Measurements from ENCODE around the gene PNPLA8. TPM values are rescaled to one million over a fixed set of nuclear protein-coding genes. Genes with fewer than 3 reads are reported as not detected.
A peak's percentile ranks its signal among the peaks of the same experiment; 100 is the strongest.

Gene PNPLA8
- total RNA-seq, 1 donor from 2014 or later, result 4.4 TPM

GRCh38 chr7:108453320-108453719 is 72.6 kb downstream of the PNPLA8 start:
- intact Hi-C loops (cut with DNase I), result no loop called here
- Histone ChIP-seq H3K36me3 (no peaks in the 10 kb centered on the region), H3K27me3 (no peaks in the 10 kb centered on the region), H3K4me1 (peaks cover 3 to 11% of the 10 kb centered on the region in 2 donors), H3K4me3 (no peak overlapping the region), H3K27ac (no peak overlapping the region), H3K9me3 (no peaks in the 10 kb centered on the region)
- no peak for DNase-seq (ENCODE audit: low spot score in 2 of 2)
- TF ChIP-seq CTCF (IDR thresholded peaks at IDR 0.05), result no peak

- Histone ChIP-seq H3K4me1 (peaks cover 3 to 11% of the 10 kb centered on the region in 2 donors), H3K9me3 (no peaks in the 10 kb centered on the region), H3K27ac (no peak overlapping the region), H3K4me3 (no peak overlapping the region), H3K36me3 (no peaks in the 10 kb centered on the region), H3K27me3 (no peaks in the 10 kb centered on the region)
- TF ChIP-seq CTCF (IDR thresholded peaks at IDR 0.05), result peak in 1 of 3 experiments; percentile 23
- intact Hi-C loops (cut with DNase I), result no loop called here
- DNase-seq (ENCODE audit: low spot score in 2 of 2), result no peak
Measured at GRCh38 chr7:108452707-108453106, 73.2 kb downstream of the PNPLA8 start.

- Histone ChIP-seq H3K4me3 (no peak overlapping the region), H3K4me1 (peaks cover 3 to 11% of the 10 kb centered on the region in 2 donors), H3K27me3 (no peaks in the 10 kb centered on the region), H3K36me3 (no peaks in the 10 kb centered on the region), H3K9me3 (no peaks in the 10 kb centered on the region), H3K27ac (no peak overlapping the region)
- intact Hi-C loops (cut with DNase I), result no loop called here
- no peak for DNase-seq (ENCODE audit: low spot score in 2 of 2)
- TF ChIP-seq CTCF (IDR thresholded peaks at IDR 0.05), result no peak
Measured at GRCh38 chr7:108451296-108451848, 74.6 kb downstream of the PNPLA8 start.

- intact Hi-C loops (cut with DNase I), result no loop called here
Measured at GRCh38 chr7:108450160-108450559, 75.8 kb downstream of the PNPLA8 start.

GRCh38 chr7:108449521-108449920 is 76.4 kb downstream of the PNPLA8 start:
- H3K4me1 ChIP-seq, result no peaks in the 10 kb centered on the region
- intact Hi-C loops (cut with DNase I), result no loop called here
- no peaks in the 10 kb centered on the region for H3K27me3 ChIP-seq
- DNase-seq (ENCODE audit: low spot score in 2 of 2), result no peak
- no peak overlapping the region for H3K4me3 ChIP-seq
- no peak overlapping the region for H3K27ac ChIP-seq
- TF ChIP-seq CTCF (IDR thresholded peaks at IDR 0.05), result no peak
- H3K36me3 ChIP-seq, result no peaks in the 10 kb centered on the region
- no peaks in the 10 kb centered on the region for H3K9me3 ChIP-seq

More at GRCh38 chr7:108450160-108450559, 75.8 kb downstream of the PNPLA8 start:
- Histone ChIP-seq H3K4me3 (no peak overlapping the region), H3K27me3 (no peaks in the 10 kb centered on the region), H3K27ac (no peak overlapping the region), H3K36me3 (no peaks in the 10 kb centered on the region), H3K9me3 (no peaks in the 10 kb centered on the region), H3K4me1 (peaks cover 0 to 5% of the 10 kb centered on the region in 2 donors)
- TF ChIP-seq CTCF (IDR thresholded peaks at IDR 0.05), result no peak
- DNase-seq (ENCODE audit: low spot score in 2 of 2), result no peak

Data from ascending aorta (tissue), 2 donors.